ENCODE data around the gene JAKMIP2. TPM values are rescaled to one million over a fixed set of nuclear protein-coding genes. Genes with fewer than 3 reads are reported as not detected.
"Not testable (repeated sequence)": the region's sequence is repeated elsewhere in the genome, so short reads cannot be mapped to it uniquely, and the experiment has no call there.

The JAKMIP2 gene
- total RNA-seq, 1 experiment from 2014 or later = not detected

DNA sequence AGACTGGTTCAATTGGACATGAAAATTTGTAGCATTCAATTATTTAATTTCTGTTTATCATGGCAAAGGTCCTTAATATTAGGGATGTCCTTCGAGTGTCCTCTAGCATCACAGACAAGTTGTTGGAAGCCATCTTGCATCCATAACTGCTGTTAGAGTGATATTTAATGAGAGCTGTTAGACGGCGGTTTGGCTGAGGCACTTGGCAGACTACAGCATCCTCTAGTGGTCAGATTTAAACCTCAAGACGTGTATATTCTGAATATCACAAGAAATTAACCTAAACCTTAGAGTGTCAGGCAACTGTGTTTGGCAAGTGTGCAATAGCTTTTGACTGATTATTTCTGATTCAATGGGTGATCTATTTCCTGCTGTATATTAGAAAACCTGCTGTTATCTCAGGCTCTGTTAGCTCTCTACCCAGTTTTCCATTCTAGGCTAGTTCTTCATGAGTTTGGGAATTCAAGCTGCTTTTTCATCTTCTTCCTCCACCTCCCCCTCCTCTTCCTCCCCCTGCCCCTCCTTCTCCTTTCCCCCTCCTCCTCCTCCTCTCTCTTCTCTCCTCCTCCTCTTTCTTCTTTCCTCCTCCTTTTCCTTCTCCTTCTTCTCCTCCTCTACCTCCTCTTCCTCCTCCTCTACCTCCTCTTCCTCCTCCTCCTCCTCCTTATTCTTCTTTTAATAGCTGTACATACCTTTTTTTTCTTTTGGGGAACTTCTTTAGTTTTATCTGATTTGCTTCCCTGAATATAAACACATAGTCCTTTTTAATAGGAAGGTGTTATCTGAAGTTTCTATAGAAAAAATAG is 40.4 kb upstream of the JAKMIP2 start:
- no peaks in the 10 kb centered on the region for H3K36me3 ChIP-seq (ENCODE audit: control insufficient read depth, insufficient read depth, low read length)
- no peaks in the 10 kb centered on the region for H3K9me3 ChIP-seq (ENCODE audit: control insufficient read depth, insufficient read depth, low read depth, low read length)
- no TSS peak for BruUV-seq (replicated peaks)
- no peak overlapping the region for H3K27ac ChIP-seq (ENCODE audit: low read length)
- ATAC-seq (peak; percentile 78), DNase-seq (ENCODE audit: low read depth, low spot score) (peak; percentile 61)
- intact Hi-C loops (cut with micrococcal nuclease; ENCODE audit: unreplicated experiment) = loop anchor here (1.0 kb wide), 1 partner anchor 195 kb away; no protein-coding TSS in a partner anchor
- no peak for TF ChIP-seq POLR2AphosphoS5 (IDR thresholded peaks at IDR 0.05; ENCODE audit: low read depth, low read length)
- TF ChIP-seq, protein P1, sequence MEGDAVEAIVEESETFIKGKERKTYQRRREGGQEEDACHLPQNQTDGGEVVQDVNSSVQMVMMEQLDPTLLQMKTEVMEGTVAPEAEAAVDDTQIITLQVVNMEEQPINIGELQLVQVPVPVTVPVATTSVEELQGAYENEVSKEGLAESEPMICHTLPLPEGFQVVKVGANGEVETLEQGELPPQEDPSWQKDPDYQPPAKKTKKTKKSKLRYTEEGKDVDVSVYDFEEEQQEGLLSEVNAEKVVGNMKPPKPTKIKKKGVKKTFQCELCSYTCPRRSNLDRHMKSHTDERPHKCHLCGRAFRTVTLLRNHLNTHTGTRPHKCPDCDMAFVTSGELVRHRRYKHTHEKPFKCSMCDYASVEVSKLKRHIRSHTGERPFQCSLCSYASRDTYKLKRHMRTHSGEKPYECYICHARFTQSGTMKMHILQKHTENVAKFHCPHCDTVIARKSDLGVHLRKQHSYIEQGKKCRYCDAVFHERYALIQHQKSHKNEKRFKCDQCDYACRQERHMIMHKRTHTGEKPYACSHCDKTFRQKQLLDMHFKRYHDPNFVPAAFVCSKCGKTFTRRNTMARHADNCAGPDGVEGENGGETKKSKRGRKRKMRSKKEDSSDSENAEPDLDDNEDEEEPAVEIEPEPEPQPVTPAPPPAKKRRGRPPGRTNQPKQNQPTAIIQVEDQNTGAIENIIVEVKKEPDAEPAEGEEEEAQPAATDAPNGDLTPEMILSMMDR (IDR thresholded peaks at IDR 0.05) = peak; percentile 92
- no peak for TF ChIP-seq SIN3A (IDR thresholded peaks at IDR 0.05; ENCODE audit: borderline replicate concordance, insufficient read depth, low read depth, low read length)
- no peak for TF ChIP-seq TCF7L2 (IDR thresholded peaks at IDR 0.05; ENCODE audit: low read depth, low read length)
- ChIA-PET CTCF (interaction anchor here (0.6 to 1.3 kb wide), 6 partner anchors 111 to 1094 kb away, joined by 3 to 12 read pairs (median 6); no protein-coding TSS in a partner anchor), POLR2A (interaction anchor here (0.7 kb wide), 1 partner anchor 155 kb away, joined by 3 read pairs; no protein-coding TSS in a partner anchor)
- no peaks in the 10 kb centered on the region for H3K4me1 ChIP-seq (ENCODE audit: control insufficient read depth, insufficient read depth, low read length)
- no peaks in the 10 kb centered on the region for H3K27me3 ChIP-seq (ENCODE audit: control insufficient read depth, insufficient read depth, low read length)
- in situ Hi-C loops (cut with HindIII; ENCODE audit: low pct_unique_long_range_greater_than_20kb, low sequenced_read_pairs) = no loop called here
- H3K4me3 ChIP-seq (ENCODE audit: low read depth in 2 of 2, low read length in 2 of 2) = no peak overlapping the region

DNA sequence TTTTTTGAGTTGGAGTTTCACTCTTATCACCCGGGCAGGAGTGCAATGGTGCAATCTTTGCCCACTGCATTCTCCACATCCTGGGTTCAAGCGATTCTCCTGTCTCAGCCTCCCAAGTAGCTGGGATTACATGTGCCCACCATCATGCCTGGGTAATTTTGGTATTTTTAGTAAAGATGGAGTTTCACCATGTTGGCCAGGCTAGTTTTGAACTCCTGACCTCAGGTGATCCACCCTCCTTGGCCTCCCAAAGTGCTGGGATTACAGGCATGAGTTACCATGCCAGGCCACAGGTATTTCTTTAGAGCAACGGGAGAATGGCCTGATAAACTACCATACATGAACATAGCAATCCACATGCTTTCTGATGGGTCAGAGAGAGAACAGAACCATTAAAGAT is 39.7 kb upstream of the JAKMIP2 start:
- DNase-seq (ENCODE audit: low read depth, low spot score); POLR2A ChIA-PET; in situ Hi-C loops (cut with HindIII; ENCODE audit: low pct_unique_long_range_greater_than_20kb, low sequenced_read_pairs); H3K27ac ChIP-seq (ENCODE audit: low read length); ATAC-seq; H3K4me1 ChIP-seq (ENCODE audit: control insufficient read depth, insufficient read depth, low read length); H3K9me3 ChIP-seq (ENCODE audit: control insufficient read depth, insufficient read depth, low read depth, low read length); H3K27me3 ChIP-seq (ENCODE audit: control insufficient read depth, insufficient read depth, low read length); H3K36me3 ChIP-seq (ENCODE audit: control insufficient read depth, insufficient read depth, low read length); BruUV-seq (replicated peaks); H3K4me3 ChIP-seq (ENCODE audit: low read depth in 2 of 2, low read length in 2 of 2): not testable (repeated sequence)
- CTCF ChIA-PET = interaction anchor here (1.3 kb wide), 1 partner anchor 195 kb away, joined by 12 read pairs; no protein-coding TSS in a partner anchor
- intact Hi-C loops (cut with micrococcal nuclease; ENCODE audit: unreplicated experiment) = loop anchor here (1.0 kb wide), 1 partner anchor 194 kb away; no protein-coding TSS in a partner anchor

DNA sequence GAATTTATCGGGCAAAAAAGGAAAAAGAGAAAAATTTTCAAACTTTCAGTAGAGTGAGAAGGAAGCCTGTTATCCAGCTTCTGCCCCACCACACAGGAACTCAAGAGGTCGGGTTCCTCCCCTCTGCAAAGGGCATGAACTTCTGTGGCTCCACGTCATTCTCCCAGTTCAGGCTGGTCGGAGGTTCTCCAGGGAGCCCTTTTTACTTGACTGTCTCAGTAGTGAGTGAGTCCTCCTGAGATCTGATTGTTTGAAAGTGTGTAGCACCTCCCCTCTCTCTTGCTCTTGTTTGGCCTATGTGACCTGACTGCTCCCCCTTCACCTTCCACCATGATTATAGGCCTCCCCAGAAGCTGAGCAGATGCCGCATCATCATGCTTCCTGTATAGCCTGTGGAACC is 39.2 kb upstream of the JAKMIP2 start:
- no TSS peak for BruUV-seq (replicated peaks)
- H3K4me3 ChIP-seq (ENCODE audit: low read depth in 2 of 2, low read length in 2 of 2) = no peak overlapping the region
- no peaks in the 10 kb centered on the region for H3K27me3 ChIP-seq (ENCODE audit: control insufficient read depth, insufficient read depth, low read length)
- in situ Hi-C loops (cut with HindIII; ENCODE audit: low pct_unique_long_range_greater_than_20kb, low sequenced_read_pairs) = no loop called here
- ATAC-seq (no peak), DNase-seq (ENCODE audit: low read depth, low spot score) (no peak)
- no peaks in the 10 kb centered on the region for H3K4me1 ChIP-seq (ENCODE audit: control insufficient read depth, insufficient read depth, low read length)
- CTCF ChIA-PET = no interaction called here
- no peak overlapping the region for H3K27ac ChIP-seq (ENCODE audit: low read length)
- intact Hi-C loops (cut with micrococcal nuclease; ENCODE audit: unreplicated experiment) = loop anchor here (1.0 kb wide), 1 partner anchor 193 kb away; no protein-coding TSS in a partner anchor
- no peaks in the 10 kb centered on the region for H3K36me3 ChIP-seq (ENCODE audit: control insufficient read depth, insufficient read depth, low read length)
- H3K9me3 ChIP-seq (ENCODE audit: control insufficient read depth, insufficient read depth, low read depth, low read length) = no peaks in the 10 kb centered on the region
- POLR2A ChIA-PET = no interaction called here
- TF ChIP-seq TCF7L2 (IDR thresholded peaks at IDR 0.05; ENCODE audit: low read depth, low read length) = no peak
- TF ChIP-seq SIN3A (IDR thresholded peaks at IDR 0.05; ENCODE audit: borderline replicate concordance, insufficient read depth, low read depth, low read length) = no peak
- TF ChIP-seq, protein P1 (IDR thresholded peaks at IDR 0.05) = no peak
- TF ChIP-seq POLR2AphosphoS5 (IDR thresholded peaks at IDR 0.05; ENCODE audit: low read depth, low read length) = no peak
- no peak for TF ChIP-seq REST (IDR thresholded peaks at IDR 0.05; ENCODE audit: insufficient read depth in 1 of 2, low read depth in 2 of 2, low read length in 1 of 2)

Measured in Panc1 (cell line).